Bronchial epithelial cell (primary cell): ENCODE measurements around the gene FGF19. TPM values are rescaled to one million over a fixed set of nuclear protein-coding genes. Genes with fewer than 3 reads are reported as not detected.

Source experiments
- DNase-seq: peaks from one replicate; pipeline ENCODE4 v3.0.0-alpha.2; 2010; ENCODE audit warnings: low read depth
- FAIRE-seq: peaks from 2 replicates; lab custom pipeline; 2011; peaks lifted over from hg19 to GRCh38; lab: Jason Lieb, UNC
- H3K27me3 ChIP-seq: 2 replicates; pipeline ENCODE4 v1.5.1; 2011; ENCODE audit warnings: low read length; ENCODE audit not compliant: control insufficient read depth, insufficient read depth
- H3K36me3 ChIP-seq: 2 replicates; pipeline ENCODE4 v1.5.1; 2011; ENCODE audit warnings: low read length; ENCODE audit not compliant: control insufficient read depth, insufficient read depth
- H3K4me3 ChIP-seq: 2 replicates; pipeline ENCODE4 v1.5.1; 2011; ENCODE audit warnings: mild to moderate bottlenecking, low read depth, low read length, control low read depth
- CTCF ChIP-seq: IDR thresholded peaks from 2 replicates; pipeline ENCODE4 v1.5.1; 2011; ENCODE audit warnings: mild to moderate bottlenecking, moderate library complexity, low read length, control low read depth, inconsistent platforms; ENCODE audit not compliant: insufficient read depth, severe bottlenecking
- total RNA-seq: library from RNA; depleted of rRNA; stranded (reverse); fragments of >200 nt; gene quantifications from 2 replicates; pipeline ENCODE4 v1.2.1, GENCODE V29; 2014

FGF19 gene
- total RNA-seq, 1 donor from 2014 or later, result not detected

- DNase-seq (no peak), FAIRE-seq (no peak)
- Histone ChIP-seq H3K36me3 (no peaks in the 10 kb centered on the region), H3K27me3 (no peaks in the 10 kb centered on the region), H3K4me3 (no peak overlapping the region)
- TF ChIP-seq CTCF, result no peak
These were observed 29.1 kb upstream of the FGF19 start for GRCh38 chr11:69732910-69733309.

DNA sequence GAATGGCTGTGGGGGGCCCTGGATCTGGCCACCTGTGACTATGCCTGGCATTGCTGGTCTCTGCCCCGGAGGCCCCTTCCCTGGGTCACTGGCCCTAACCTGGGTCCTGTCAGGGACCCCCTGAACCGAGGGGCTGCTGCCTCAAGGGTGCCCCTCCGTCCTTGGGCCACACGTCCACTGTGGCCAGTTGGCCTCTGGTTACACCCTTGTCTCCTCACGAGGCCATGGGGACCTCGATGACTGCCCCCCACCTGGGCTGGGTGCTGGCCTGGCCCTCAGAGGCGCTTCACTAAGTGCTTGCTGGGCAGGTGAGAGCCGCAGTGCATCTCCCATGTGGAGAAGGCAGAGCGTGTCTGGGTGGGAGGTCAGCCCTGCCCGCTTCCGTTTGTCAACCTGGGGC is 27.3 kb upstream of the FGF19 start:
- DNase-seq (no peak), FAIRE-seq (no peak)
- H3K27me3 ChIP-seq, result no peaks in the 10 kb centered on the region
- no peak overlapping the region for H3K4me3 ChIP-seq
- no peak for TF ChIP-seq CTCF
- no peaks in the 10 kb centered on the region for H3K36me3 ChIP-seq

- Histone ChIP-seq H3K27me3 (no peaks in the 10 kb centered on the region), H3K36me3 (no peaks in the 10 kb centered on the region), H3K4me3 (no peak overlapping the region)
- no peak for TF ChIP-seq CTCF
- DNase-seq (no peak), FAIRE-seq (no peak)
These were observed 26.7 kb upstream of the FGF19 start for GRCh38 chr11:69730500-69730899.

GRCh38 chr11:69729252-69729651 is 25.4 kb upstream of the FGF19 start:
- DNase-seq (no peak), FAIRE-seq (no peak)
- no peaks in the 10 kb centered on the region for H3K36me3 ChIP-seq
- no peaks in the 10 kb centered on the region for H3K27me3 ChIP-seq
- TF ChIP-seq CTCF, result no peak
- H3K4me3 ChIP-seq, result no peak overlapping the region

DNA sequence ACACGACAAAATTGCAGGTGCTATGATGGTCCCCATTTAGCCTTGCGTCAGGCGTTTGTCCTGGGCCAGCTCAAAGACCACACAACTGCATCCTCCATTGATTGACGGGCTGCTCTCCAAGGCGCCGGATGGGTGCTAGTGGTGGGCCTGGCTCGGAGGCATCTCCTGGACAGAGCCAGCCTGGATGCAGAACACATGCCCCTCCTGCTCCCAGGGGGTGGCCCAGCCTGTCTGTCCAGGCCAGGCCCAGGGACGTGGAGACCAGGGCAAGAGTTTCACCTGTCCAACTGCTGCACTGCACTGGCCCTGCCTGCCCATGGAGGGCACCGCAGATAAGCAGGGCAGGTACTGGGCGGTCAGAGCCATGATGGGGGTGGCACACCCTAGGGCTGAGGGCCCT is 23.4 kb upstream of the FGF19 start:
- no peaks in the 10 kb centered on the region for H3K27me3 ChIP-seq

More for the DNA sequence above, 23.4 kb upstream of the FGF19 start:
- Histone ChIP-seq H3K4me3 (no peak overlapping the region), H3K36me3 (no peaks in the 10 kb centered on the region)
- DNase-seq (no peak), FAIRE-seq (no peak)
- no peak for TF ChIP-seq CTCF
